Pancreas (tissue), 10 donors: ENCODE measurements around the gene LRFN4. TPM values are rescaled to one million over a fixed set of nuclear protein-coding genes. Genes with fewer than 3 reads are reported as not detected.

Experiments
- ATAC-seq, 4 donors: fragments of 200-7000 bp; cut with Tn5 transposase; one replicate each; pipeline versions ENCODE4 v1.8.0 to v1.9.1; 2020; ENCODE audit warnings: mild to moderate bottlenecking in 4 of 4, moderate library complexity in 4 of 4
- DNase-seq, 6 donors: peaks; one replicate each; pipeline ENCODE4 v3.0.0-alpha.2; 2020
- FAIRE-seq: peaks from 2 replicates; lab custom pipeline; 2012; peaks lifted over from hg19 to GRCh38; lab: Jason Lieb, UNC
- H3K27ac ChIP-seq, 4 donors: fragments of 200-600 bp; sonication (generic); 1 replicate in 3 of 4; 2 replicates in 1 of 4; pipeline versions ENCODE4 v1.5.0 to v1.8.0; 2020
- H3K27me3 ChIP-seq, 4 donors: fragments of 200-600 bp; one replicate each; pipeline ENCODE4 v1.8.0; 2021
- H3K36me3 ChIP-seq, 3 donors: fragments of 200-600 bp; sonication (generic) in 1 of 3; one replicate each; pipeline versions ENCODE4 v1.5.0 to v1.8.0; 2020 to 2021
- H3K4me1 ChIP-seq, 3 donors: fragments of 200-600 bp; one replicate each; pipeline ENCODE4 v1.8.0; 2021
- H3K4me3 ChIP-seq, 4 donors: fragments of 200-600 bp; sonication (generic) in 2 of 4; one replicate each; pipeline versions ENCODE4 v1.5.0 to v1.8.0; 2020 to 2021
- H3K9me3 ChIP-seq, 4 donors: fragments of 200-600 bp; one replicate each; pipeline ENCODE4 v1.8.0; 2021
- WGBS, 2 donors: extraction: QIAGEN DNeasy Blood & Tissue Kit; methylation state at CpG; one replicate each; pipeline ENCODE4 v1.1.7; 2013; 5-methylcytosine and 5-hydroxymethylcytosine counted together
- intact Hi-C, 3 donors: fragments of 100-400 bp; cut with DNase I; formaldehyde crosslinking; loops; one replicate each; pipeline versions ENCODE4 v1.11.1 to v1.14.2; 2022
- polyA plus RNA-seq, 2 donors: library from polyadenylated mRNA; stranded (reverse); fragments of 200-250 nt; gene quantifications; one replicate each; pipeline ENCODE4 v1.2.3, GENCODE V29; 2013
- total RNA-seq, 6 donors: library from RNA; stranded (reverse); fragmentation: NEBNext Ultra II Directional in 4 of 6; extraction: Animal tissue kit (Norgen Biotek cat#: 25700) in 4 of 6; gene quantifications; one replicate each; pipeline versions ENCODE4 v1.2.1 to v1.2.4, GENCODE V29; 2021 to 2023
- TF ChIP-seq, protein P1 (sequence below), 4 donors: fragments of 200-600 bp; sonication (generic) in 3 of 4; IDR thresholded peaks; one replicate each; pipeline versions ENCODE4 v1.5.0 to v1.8.0; 2021; ENCODE audit warnings: antibody characterized with exemption in 4 of 4
- donor health status: healthy with polysubstance abuse.
- donor health status: DM: no; HTN: no; CAD: no; lungs with moderate emphysema.
- donor health status: DM: no; HTN: no; CAD: no.
- donor health status: control.
- donor health status: control.
- donor health status: Bipolar disorder and iron deficiency.
- donor health status: DM: yes; HTN: yes; CAD: no.
- donor health status: DM: no; HTN: no; CAD: no.
- donor health status: DM: no; HTN: no; CAD: no.
- donor health status: DM: yes; HTN: yes; CAD: no.

Gene LRFN4
- total and polyA plus RNA-seq, 8 donors: 0.51 to 7.8 (median 2.8) TPM

- Histone ChIP-seq H3K4me1 (peaks cover 0 to 5% (median 0%) of the 10 kb centered on the region in 3 donors), H3K27ac (no peak overlapping the region), H3K27me3 (no peaks in the 10 kb centered on the region), H3K36me3 (no peaks in the 10 kb centered on the region), H3K9me3 (no peaks in the 10 kb centered on the region), H3K4me3 (no peak overlapping the region)
- intact Hi-C loops: no loop called here
- peak; percentile 56 to 82 (median 74) for ATAC-seq
- TF ChIP-seq, protein P1, sequence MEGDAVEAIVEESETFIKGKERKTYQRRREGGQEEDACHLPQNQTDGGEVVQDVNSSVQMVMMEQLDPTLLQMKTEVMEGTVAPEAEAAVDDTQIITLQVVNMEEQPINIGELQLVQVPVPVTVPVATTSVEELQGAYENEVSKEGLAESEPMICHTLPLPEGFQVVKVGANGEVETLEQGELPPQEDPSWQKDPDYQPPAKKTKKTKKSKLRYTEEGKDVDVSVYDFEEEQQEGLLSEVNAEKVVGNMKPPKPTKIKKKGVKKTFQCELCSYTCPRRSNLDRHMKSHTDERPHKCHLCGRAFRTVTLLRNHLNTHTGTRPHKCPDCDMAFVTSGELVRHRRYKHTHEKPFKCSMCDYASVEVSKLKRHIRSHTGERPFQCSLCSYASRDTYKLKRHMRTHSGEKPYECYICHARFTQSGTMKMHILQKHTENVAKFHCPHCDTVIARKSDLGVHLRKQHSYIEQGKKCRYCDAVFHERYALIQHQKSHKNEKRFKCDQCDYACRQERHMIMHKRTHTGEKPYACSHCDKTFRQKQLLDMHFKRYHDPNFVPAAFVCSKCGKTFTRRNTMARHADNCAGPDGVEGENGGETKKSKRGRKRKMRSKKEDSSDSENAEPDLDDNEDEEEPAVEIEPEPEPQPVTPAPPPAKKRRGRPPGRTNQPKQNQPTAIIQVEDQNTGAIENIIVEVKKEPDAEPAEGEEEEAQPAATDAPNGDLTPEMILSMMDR (IDR thresholded peaks at IDR 0.05): no peak
- 66 to 67% methylated on average over 7 of the region's 7 CpGs for WGBS, 2 donors
- no peak for FAIRE-seq
- DNase-seq: peak in 1 of 6 donors; percentile 17
Measured at GRCh38 chr11:66901964-66902390, 45.1 kb downstream of the LRFN4 start.

- Histone ChIP-seq H3K9me3 (no peaks in the 10 kb centered on the region), H3K27me3 (no peaks in the 10 kb centered on the region), H3K27ac (no peak overlapping the region), H3K4me3 (no peak overlapping the region), H3K36me3 (no peaks in the 10 kb centered on the region), H3K4me1 (peaks cover 0 to 7% (median 0%) of the 10 kb centered on the region in 3 donors)
- no peak for FAIRE-seq
- TF ChIP-seq, protein P1 (IDR thresholded peaks at IDR 0.05): no peak
- WGBS, 2 donors: 92 to 94% methylated on average over 15 of the region's 15 CpGs
- no peak for DNase-seq
- intact Hi-C loops: no loop called here
- no peak for ATAC-seq
Measured at GRCh38 chr11:66902486-66903177, 45.8 kb downstream of the LRFN4 start.

DNA sequence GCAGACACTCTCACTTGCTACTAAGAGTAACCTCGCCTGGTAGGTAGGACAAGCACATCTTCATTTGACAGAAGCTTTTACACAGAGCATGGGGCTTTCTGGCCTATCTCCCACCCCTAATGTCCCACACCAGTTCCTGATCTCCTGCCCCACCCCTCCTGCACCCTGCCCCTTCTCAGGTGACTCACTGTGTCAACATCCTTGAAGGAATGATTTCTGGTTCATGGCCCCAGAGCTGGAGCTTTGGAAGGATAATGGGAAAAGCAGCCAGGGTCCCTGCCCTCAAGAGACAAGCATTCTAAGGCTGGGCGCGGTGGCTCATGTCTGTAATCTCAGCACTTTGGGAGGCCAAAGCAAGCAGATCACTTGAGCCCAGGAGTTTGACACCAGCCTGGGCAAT, 47.2 kb downstream of the LRFN4 start:
- peak in 3 of 4 donors; percentile 23 to 61 (median 31) for ATAC-seq
- Histone ChIP-seq H3K36me3 (no peaks in the 10 kb centered on the region), H3K9me3 (no peaks in the 10 kb centered on the region), H3K27me3 (no peaks in the 10 kb centered on the region), H3K4me3 (no peak overlapping the region), H3K27ac (no peak overlapping the region), H3K4me1 (peaks cover 0 to 7% (median 0%) of the 10 kb centered on the region in 3 donors)
- FAIRE-seq: no peak
- DNase-seq: no peak
- intact Hi-C loops: no loop called here
- TF ChIP-seq, protein P1 (IDR thresholded peaks at IDR 0.05): no peak
- WGBS, 2 donors: 96 to 98% methylated on average over 3 of the region's 3 CpGs

DNA sequence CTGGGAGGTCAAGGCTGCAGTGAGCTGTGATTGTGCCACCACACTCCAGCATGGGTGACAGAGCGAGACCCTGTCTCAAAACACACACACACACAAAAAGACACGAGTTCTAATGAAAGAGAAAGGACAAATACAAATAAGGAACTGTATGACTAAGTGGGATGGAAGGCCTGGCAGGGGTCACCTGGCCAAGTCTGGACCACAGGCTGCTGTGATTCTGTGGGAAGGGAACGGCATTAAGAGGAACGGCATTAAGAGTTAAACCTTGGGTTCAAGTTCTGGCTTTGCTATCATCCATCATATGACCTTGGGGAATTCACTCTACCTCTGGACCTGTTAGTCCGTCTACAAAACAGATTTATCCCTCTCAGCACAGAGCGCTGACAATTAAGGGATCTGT, 47.7 kb downstream of the LRFN4 start:
- Histone ChIP-seq H3K27me3 (no peaks in the 10 kb centered on the region), H3K9me3 (no peaks in the 10 kb centered on the region), H3K36me3 (no peaks in the 10 kb centered on the region), H3K4me1 (peaks cover 0 to 7% (median 0%) of the 10 kb centered on the region in 3 donors), H3K4me3 (no peak overlapping the region), H3K27ac (no peak overlapping the region)
- FAIRE-seq (no peak), ATAC-seq (no peak), DNase-seq (no peak)
- TF ChIP-seq, protein P1 (IDR thresholded peaks at IDR 0.05): no peak
- intact Hi-C loops: no loop called here
- 87 to 93% methylated on average over 6 of the region's 6 CpGs for WGBS, 2 donors

DNA sequence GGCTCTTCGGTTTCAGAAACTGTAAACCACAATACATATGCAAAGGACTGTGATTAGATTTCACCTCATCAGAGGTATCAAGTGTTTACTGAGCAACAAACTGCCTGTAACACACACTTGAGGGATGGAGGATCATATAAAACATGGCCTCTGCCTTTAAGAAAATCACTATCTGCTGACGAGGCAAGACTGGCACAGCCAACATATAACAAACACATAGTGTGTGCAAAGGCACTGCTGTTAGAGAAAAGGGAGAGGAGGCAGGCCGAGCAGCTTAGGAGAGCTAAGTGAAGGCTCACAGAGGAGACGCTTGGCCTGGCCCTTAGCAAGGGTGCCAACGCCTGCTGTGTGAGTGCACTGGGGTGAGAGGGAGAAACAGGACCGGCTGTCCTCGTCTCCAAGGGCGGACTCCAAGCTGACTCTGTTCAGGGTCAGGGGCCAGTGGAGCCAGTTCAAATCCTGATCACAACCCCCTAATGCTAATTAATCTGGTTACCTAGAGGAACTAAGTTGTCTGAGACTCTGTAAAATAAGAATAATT, 48.2 kb downstream of the LRFN4 start:
- FAIRE-seq (no peak), DNase-seq (no peak)
- 84 to 87% methylated on average over 8 of the region's 8 CpGs for WGBS, 2 donors

More for the DNA sequence above, 48.2 kb downstream of the LRFN4 start:
- H3K36me3 ChIP-seq: no peaks in the 10 kb centered on the region
- H3K27ac ChIP-seq: no peak overlapping the region
- intact Hi-C loops: no loop called here
- no peaks in the 10 kb centered on the region for H3K27me3 ChIP-seq
- peaks cover 0 to 7% (median 0%) of the 10 kb centered on the region in 3 donors for H3K4me1 ChIP-seq
- TF ChIP-seq, protein P1 (IDR thresholded peaks at IDR 0.05): no peak
- no peak for ATAC-seq
- H3K4me3 ChIP-seq: no peak overlapping the region
- no peaks in the 10 kb centered on the region for H3K9me3 ChIP-seq
